Liver (tissue), 9 donors: Measurements from ENCODE around the gene RAB11FIP3. TPM values are rescaled to one million over a fixed set of nuclear protein-coding genes. Genes with fewer than 3 reads are reported as not detected.

Source experiments
- DNase-seq: peaks from one replicate; pipeline ENCODE4 v3.0.0-alpha.2; 2017; ENCODE audit warnings: low spot score
- H3K27ac ChIP-seq, 2 donors: one replicate each; pipeline ENCODE4 v1.7.0; 2013; ENCODE audit warnings: inconsistent platforms in 2 of 2, low read length in 2 of 2, control low read depth in 1 of 2, low read depth in 1 of 2, mild to moderate bottlenecking in 1 of 2
- H3K27me3 ChIP-seq, 4 donors: one replicate each; pipeline versions ENCODE4 v1.6.1 to v1.7.0; 2013; ENCODE audit warnings: low read length in 3 of 4, inconsistent platforms in 1 of 4, mild to moderate bottlenecking in 1 of 4, moderate library complexity in 1 of 4; ENCODE audit not compliant: control insufficient read depth in 4 of 4, insufficient read depth in 4 of 4
- H3K36me3 ChIP-seq, 4 donors: one replicate each; pipeline versions ENCODE4 v1.6.1 to v1.7.0; 2013; ENCODE audit warnings: low read length in 3 of 4, mild to moderate bottlenecking in 3 of 4, low read depth in 1 of 4, moderate library complexity in 1 of 4; ENCODE audit not compliant: control insufficient read depth in 4 of 4, insufficient read depth in 3 of 4
- H3K4me1 ChIP-seq, 4 donors: one replicate each; pipeline versions ENCODE4 v1.6.1 to v1.7.0; 2013; ENCODE audit warnings: low read length in 3 of 4, mild to moderate bottlenecking in 3 of 4, moderate library complexity in 1 of 4; ENCODE audit not compliant: control insufficient read depth in 4 of 4, insufficient read depth in 4 of 4
- H3K4me3 ChIP-seq, 3 donors: one replicate each; pipeline versions ENCODE4 v1.6.1 to v1.7.0; 2013; ENCODE audit warnings: low read length in 3 of 3, control low read depth in 1 of 3, low read depth in 1 of 3, mild to moderate bottlenecking in 1 of 3
- H3K9ac ChIP-seq, 2 donors: one replicate each; pipeline ENCODE4 v1.7.0; 2013; ENCODE audit warnings: low read length in 2 of 2, mild to moderate bottlenecking in 2 of 2, moderate library complexity in 2 of 2, control low read depth in 1 of 2, low read depth in 1 of 2
- H3K9me3 ChIP-seq, 4 donors: one replicate each; pipeline versions ENCODE4 v1.6.1 to v1.7.0; 2013; ENCODE audit warnings: low read length in 3 of 4; ENCODE audit not compliant: control insufficient read depth in 4 of 4
- EGR1 ChIP-seq, 2 donors: IDR thresholded peaks; 2 replicates each; pipeline ENCODE4 v1.6.1; 2016 to 2018; ENCODE audit warnings: antibody characterized with exemption in 2 of 2, low read depth in 2 of 2
- FOXA1 ChIP-seq: IDR thresholded peaks from 2 replicates; pipeline ENCODE4 v1.6.1; 2016; ENCODE audit warnings: antibody characterized with exemption
- FOXA2 ChIP-seq: IDR thresholded peaks from 2 replicates; pipeline ENCODE4 v1.6.1; 2016; ENCODE audit warnings: antibody characterized with exemption
- GABPA ChIP-seq, 2 donors: IDR thresholded peaks in 1 of 2; conservative IDR thresholded peaks in 1 of 2; 2 replicates each; pipeline ENCODE4 v1.6.1; 2016; ENCODE audit warnings: antibody characterized with exemption in 2 of 2, mild to moderate bottlenecking in 1 of 2, moderate library complexity in 1 of 2
- HNF4A ChIP-seq, 2 donors: conservative IDR thresholded peaks; 2 replicates each; pipeline ENCODE4 v1.6.1; 2016; ENCODE audit warnings: antibody characterized with exemption in 2 of 2, mild to moderate bottlenecking in 2 of 2
- HNF4G ChIP-seq: IDR thresholded peaks from 2 replicates; pipeline ENCODE4 v1.6.1; 2016; ENCODE audit warnings: antibody characterized with exemption
- NR2F2 ChIP-seq: IDR thresholded peaks from 2 replicates; pipeline ENCODE4 v1.6.1; 2016; ENCODE audit warnings: antibody characterized with exemption
- RAD21 ChIP-seq, 2 donors: IDR thresholded peaks; 2 replicates each; pipeline ENCODE4 v1.6.1; 2016; ENCODE audit warnings: antibody characterized with exemption in 2 of 2, mild to moderate bottlenecking in 2 of 2
- RXRA ChIP-seq, 2 donors: IDR thresholded peaks; 2 replicates each; pipeline ENCODE4 v1.6.1; 2017 to 2018; ENCODE audit warnings: antibody characterized with exemption in 2 of 2, mild to moderate bottlenecking in 1 of 2
- SP1 ChIP-seq: IDR thresholded peaks from 2 replicates; pipeline ENCODE4 v1.6.1; 2018; ENCODE audit warnings: antibody characterized with exemption, mild to moderate bottlenecking
- TAF1 ChIP-seq: conservative IDR thresholded peaks from 2 replicates; pipeline ENCODE4 v1.6.1; 2016; ENCODE audit warnings: antibody characterized with exemption, mild to moderate bottlenecking
- WGBS: extraction: QIAGEN DNeasy Blood & Tissue Kit; methylation state at CpG from one replicate; pipeline ENCODE4 v1.1.7; 2013; 5-methylcytosine and 5-hydroxymethylcytosine counted together
- polyA plus RNA-seq, 2 donors: library from polyadenylated mRNA; stranded (reverse) in 1 of 2; unstranded in 1 of 2; fragments of 200-250 nt in 1 of 2; fragments of >200 nt in 1 of 2; fragmentation: Nextera tagmentation in 1 of 2; extraction: Ambion mirVana in 1 of 2; gene quantifications; one replicate each; pipeline versions ENCODE4 v1.2.1 to v1.2.3, GENCODE V29; 2013 to 2015
- total RNA-seq, 2 donors: library from RNA; depleted of rRNA; stranded (reverse); fragments of >200 nt; gene quantifications; one replicate each; pipeline ENCODE4 v1.2.3, GENCODE V29; 2014
- TF ChIP-seq, protein P1 (sequence below): IDR thresholded peaks from 2 replicates; pipeline ENCODE4 v1.6.1; 2016; ENCODE audit warnings: antibody characterized with exemption
- TF ChIP-seq, protein P2 (sequence below): IDR thresholded peaks from 2 replicates; pipeline ENCODE4 v1.6.1; 2016; ENCODE audit warnings: antibody characterized with exemption
- TF ChIP-seq, protein P3 (sequence below): IDR thresholded peaks from 2 replicates; pipeline ENCODE4 v1.6.1; 2016; ENCODE audit warnings: antibody characterized with exemption, mild to moderate bottlenecking
- TF ChIP-seq, protein P4 (sequence below): fragments of 150-350 bp; IDR thresholded peaks from 2 replicates; pipeline ENCODE4 v1.5.1; 2017; ENCODE audit warnings: improper control_type of control experiment, low read depth, low read length; ENCODE audit not compliant: missing input control
- donor health status: healthy.
- donor health status: healthy.
- donor health status: healthy.
- donor health status: healthy.
- donor health status: healthy.

Gene RAB11FIP3
- total and polyA plus RNA-seq, 4 donors, result 3.5 to 29.4 (median 15.7) TPM

DNA sequence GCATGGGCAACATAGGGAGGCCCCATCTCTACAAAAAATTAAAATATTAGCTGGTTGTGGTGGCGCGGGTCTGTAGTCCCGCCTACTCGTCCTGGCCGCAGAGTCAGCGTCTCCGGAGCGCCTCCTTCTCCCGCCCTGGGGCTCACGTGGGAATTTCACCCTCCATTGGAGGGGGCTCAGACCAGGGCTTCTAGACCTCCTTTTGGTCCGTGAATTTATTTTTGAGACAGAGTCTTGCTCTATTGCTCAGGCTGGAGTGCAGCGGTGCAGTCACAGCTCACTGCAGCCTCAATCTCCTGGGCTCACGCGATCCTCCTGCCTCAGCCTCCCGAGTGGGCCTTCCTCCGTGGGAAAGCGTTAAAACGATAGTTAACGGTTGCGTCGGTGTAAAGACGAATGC is 28.8 kb upstream of the RAB11FIP3 start:
- Histone ChIP-seq H3K4me3 (peak overlapping the region in 2 of 3 donors; percentile 43 to 78), H3K9ac (peak overlapping the region in 1 of 2 donors; percentile 6), H3K4me1 (peaks cover 3 to 29% (median 16%) of the 10 kb centered on the region in 4 donors), H3K36me3 (no peaks in the 10 kb centered on the region), H3K9me3 (no peaks in the 10 kb centered on the region), H3K27ac (peak overlapping the region; percentile 48 to 54), H3K27me3 (no peaks in the 10 kb centered on the region)
- WGBS, result 21% methylated on average over 22 of the region's 22 CpGs
- DNase-seq, result peak; percentile 52
- TF ChIP-seq NR2F2 (no peak), HNF4A (conservative IDR thresholded peaks at IDR 0.05) (no peak), EGR1 (IDR thresholded peaks at IDR 0.05; ENCODE audit: low read depth in 2 of 2) (no peak), HNF4G (no peak), SP1 (no peak), GABPA (IDR thresholded peaks at IDR 0.05 in 1 of 2, conservative IDR thresholded peaks at IDR 0.05 in 1 of 2) (no peak), RAD21 (IDR thresholded peaks at IDR 0.05) (no peak)
- TF ChIP-seq, protein P1, sequence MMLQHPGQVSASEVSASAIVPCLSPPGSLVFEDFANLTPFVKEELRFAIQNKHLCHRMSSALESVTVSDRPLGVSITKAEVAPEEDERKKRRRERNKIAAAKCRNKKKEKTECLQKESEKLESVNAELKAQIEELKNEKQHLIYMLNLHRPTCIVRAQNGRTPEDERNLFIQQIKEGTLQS, result no peak
- TF ChIP-seq, protein P2, sequence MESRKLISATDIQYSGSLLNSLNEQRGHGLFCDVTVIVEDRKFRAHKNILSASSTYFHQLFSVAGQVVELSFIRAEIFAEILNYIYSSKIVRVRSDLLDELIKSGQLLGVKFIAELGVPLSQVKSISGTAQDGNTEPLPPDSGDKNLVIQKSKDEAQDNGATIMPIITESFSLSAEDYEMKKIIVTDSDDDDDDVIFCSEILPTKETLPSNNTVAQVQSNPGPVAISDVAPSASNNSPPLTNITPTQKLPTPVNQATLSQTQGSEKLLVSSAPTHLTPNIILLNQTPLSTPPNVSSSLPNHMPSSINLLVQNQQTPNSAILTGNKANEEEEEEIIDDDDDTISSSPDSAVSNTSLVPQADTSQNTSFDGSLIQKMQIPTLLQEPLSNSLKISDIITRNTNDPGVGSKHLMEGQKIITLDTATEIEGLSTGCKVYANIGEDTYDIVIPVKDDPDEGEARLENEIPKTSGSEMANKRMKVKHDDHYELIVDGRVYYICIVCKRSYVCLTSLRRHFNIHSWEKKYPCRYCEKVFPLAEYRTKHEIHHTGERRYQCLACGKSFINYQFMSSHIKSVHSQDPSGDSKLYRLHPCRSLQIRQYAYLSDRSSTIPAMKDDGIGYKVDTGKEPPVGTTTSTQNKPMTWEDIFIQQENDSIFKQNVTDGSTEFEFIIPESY, result no peak

DNA sequence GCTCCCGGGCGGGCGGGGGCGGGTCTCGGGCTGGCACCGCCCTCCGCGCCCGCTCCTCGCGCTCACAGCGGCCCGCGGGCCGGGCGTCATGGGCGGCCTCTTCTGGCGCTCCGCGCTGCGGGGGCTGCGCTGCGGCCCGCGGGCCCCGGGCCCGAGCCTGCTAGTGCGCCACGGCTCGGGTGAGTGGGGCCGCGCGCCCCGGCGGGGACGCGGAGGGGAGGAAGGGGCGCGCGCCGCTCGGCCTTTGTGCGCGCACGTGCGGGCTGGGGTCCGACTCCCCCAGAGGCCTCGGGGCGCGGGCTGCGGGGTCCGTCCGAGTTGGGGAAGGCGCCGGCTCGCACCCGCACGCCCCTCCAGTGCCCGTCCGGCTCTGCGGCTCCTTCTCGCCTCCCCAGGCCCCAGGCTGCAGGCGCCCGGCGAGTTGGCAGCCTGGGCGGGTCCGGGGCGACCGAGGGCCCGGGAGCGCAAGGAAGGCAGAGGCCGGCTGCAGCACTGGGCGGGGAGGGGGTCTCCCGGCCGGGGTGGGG is 28.3 kb upstream of the RAB11FIP3 start, which contains the start of gene NME4:
Gene NME4 (plus strand): TSS at position 65 of the 527 bp plus-strand sequence. CDS start 24 bp downstream, at position 89.
- Histone ChIP-seq H3K4me3 (peak within 1 kb of the TSS; percentile 32 to 78 (median 57)), H3K4me1 (peaks cover 3 to 29% (median 16%) of the 10 kb centered on the region in 4 donors), H3K27ac (peak within 1 kb of the TSS; percentile 50 to 60), H3K27me3 (no peaks in the 10 kb centered on the region), H3K36me3 (no peaks in the 10 kb centered on the region), H3K9me3 (no peaks in the 10 kb centered on the region), H3K9ac (peak within 1 kb of the TSS in 1 of 2 donors; percentile 6)
- WGBS, result under 1% methylated on average over 75 of the region's 75 CpGs
- TF ChIP-seq RXRA (IDR thresholded peaks at IDR 0.05) (no peak), FOXA1 (no peak), SP1 (no peak), FOXA2 (no peak), TAF1 (no peak), GABPA (IDR thresholded peaks at IDR 0.05 in 1 of 2, conservative IDR thresholded peaks at IDR 0.05 in 1 of 2) (no peak)
- TF ChIP-seq, protein P3, sequence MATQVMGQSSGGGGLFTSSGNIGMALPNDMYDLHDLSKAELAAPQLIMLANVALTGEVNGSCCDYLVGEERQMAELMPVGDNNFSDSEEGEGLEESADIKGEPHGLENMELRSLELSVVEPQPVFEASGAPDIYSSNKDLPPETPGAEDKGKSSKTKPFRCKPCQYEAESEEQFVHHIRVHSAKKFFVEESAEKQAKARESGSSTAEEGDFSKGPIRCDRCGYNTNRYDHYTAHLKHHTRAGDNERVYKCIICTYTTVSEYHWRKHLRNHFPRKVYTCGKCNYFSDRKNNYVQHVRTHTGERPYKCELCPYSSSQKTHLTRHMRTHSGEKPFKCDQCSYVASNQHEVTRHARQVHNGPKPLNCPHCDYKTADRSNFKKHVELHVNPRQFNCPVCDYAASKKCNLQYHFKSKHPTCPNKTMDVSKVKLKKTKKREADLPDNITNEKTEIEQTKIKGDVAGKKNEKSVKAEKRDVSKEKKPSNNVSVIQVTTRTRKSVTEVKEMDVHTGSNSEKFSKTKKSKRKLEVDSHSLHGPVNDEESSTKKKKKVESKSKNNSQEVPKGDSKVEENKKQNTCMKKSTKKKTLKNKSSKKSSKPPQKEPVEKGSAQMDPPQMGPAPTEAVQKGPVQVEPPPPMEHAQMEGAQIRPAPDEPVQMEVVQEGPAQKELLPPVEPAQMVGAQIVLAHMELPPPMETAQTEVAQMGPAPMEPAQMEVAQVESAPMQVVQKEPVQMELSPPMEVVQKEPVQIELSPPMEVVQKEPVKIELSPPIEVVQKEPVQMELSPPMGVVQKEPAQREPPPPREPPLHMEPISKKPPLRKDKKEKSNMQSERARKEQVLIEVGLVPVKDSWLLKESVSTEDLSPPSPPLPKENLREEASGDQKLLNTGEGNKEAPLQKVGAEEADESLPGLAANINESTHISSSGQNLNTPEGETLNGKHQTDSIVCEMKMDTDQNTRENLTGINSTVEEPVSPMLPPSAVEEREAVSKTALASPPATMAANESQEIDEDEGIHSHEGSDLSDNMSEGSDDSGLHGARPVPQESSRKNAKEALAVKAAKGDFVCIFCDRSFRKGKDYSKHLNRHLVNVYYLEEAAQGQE, result no peak
- TF ChIP-seq, protein P4, sequence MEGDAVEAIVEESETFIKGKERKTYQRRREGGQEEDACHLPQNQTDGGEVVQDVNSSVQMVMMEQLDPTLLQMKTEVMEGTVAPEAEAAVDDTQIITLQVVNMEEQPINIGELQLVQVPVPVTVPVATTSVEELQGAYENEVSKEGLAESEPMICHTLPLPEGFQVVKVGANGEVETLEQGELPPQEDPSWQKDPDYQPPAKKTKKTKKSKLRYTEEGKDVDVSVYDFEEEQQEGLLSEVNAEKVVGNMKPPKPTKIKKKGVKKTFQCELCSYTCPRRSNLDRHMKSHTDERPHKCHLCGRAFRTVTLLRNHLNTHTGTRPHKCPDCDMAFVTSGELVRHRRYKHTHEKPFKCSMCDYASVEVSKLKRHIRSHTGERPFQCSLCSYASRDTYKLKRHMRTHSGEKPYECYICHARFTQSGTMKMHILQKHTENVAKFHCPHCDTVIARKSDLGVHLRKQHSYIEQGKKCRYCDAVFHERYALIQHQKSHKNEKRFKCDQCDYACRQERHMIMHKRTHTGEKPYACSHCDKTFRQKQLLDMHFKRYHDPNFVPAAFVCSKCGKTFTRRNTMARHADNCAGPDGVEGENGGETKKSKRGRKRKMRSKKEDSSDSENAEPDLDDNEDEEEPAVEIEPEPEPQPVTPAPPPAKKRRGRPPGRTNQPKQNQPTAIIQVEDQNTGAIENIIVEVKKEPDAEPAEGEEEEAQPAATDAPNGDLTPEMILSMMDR, result no peak
- peak; percentile 47 for DNase-seq
